Keratinocyte (primary cell): Measurements from ENCODE around the gene OTX2. TPM values are rescaled to one million over a fixed set of nuclear protein-coding genes. Genes with fewer than 3 reads are reported as not detected.

Source experiments
- DNase-seq: peaks from one replicate; pipeline ENCODE4 v3.0.0-alpha.2; 2011; ENCODE audit warnings: low read depth, missing footprints, low spot score
- FAIRE-seq: peaks from 2 replicates; lab custom pipeline; 2011; peaks lifted over from hg19 to GRCh38; lab: Jason Lieb, UNC
- H2AFZ ChIP-seq: 2 replicates; pipeline ENCODE4 v1.6.0; 2012; ENCODE audit warnings: low read length, control low read depth, inconsistent platforms; ENCODE audit not compliant: control insufficient read depth
- H3K27ac ChIP-seq: 2 replicates; pipeline ENCODE4 v1.5.1; 2011; ENCODE audit warnings: low read length; ENCODE audit not compliant: control insufficient read depth, insufficient read depth
- H3K27me3 ChIP-seq: 3 replicates; pipeline ENCODE4 v1.6.0; 2011; ENCODE audit warnings: low read length; ENCODE audit not compliant: control insufficient read depth, insufficient read depth; ENCODE audit errors: extremely low read depth
- H3K36me3 ChIP-seq, 2 experiments: 2 replicates in 1 of 2; 3 replicates in 1 of 2; pipeline ENCODE4 v1.5.1; 2011; ENCODE audit warnings: low read length in 2 of 2, mild to moderate bottlenecking in 1 of 2; ENCODE audit not compliant: control insufficient read depth in 2 of 2, insufficient read depth in 2 of 2; ENCODE audit errors: extremely low read depth in 1 of 2
- H3K4me1 ChIP-seq: 3 replicates; pipeline ENCODE4 v1.5.1; 2011; ENCODE audit warnings: low read length; ENCODE audit not compliant: control insufficient read depth, insufficient read depth; ENCODE audit errors: extremely low read depth
- H3K4me2 ChIP-seq: 3 replicates; pipeline ENCODE4 v1.6.0; 2011; ENCODE audit warnings: low read depth, low read length; ENCODE audit not compliant: control insufficient read depth, insufficient read depth; ENCODE audit errors: extremely low read depth
- H3K4me3 ChIP-seq, 3 experiments: fragments of 200-600 bp in 1 of 3; sonication (generic) in 1 of 3; 2 replicates in 2 of 3; 3 replicates in 1 of 3; pipeline ENCODE4 v1.5.1; 2011 to 2016; ENCODE audit warnings: low read length in 3 of 3, mild to moderate bottlenecking in 3 of 3, control low read depth in 2 of 3, inconsistent platforms in 1 of 3, low read depth in 1 of 3, mixed read lengths in 1 of 3, mixed run types in 1 of 3, moderate library complexity in 1 of 3; ENCODE audit not compliant: control insufficient read depth in 2 of 3, insufficient read depth in 2 of 3; ENCODE audit errors: extremely low read depth in 1 of 3
- H3K79me2 ChIP-seq: 2 replicates; pipeline ENCODE4 v1.6.0; 2012; ENCODE audit warnings: low read length; ENCODE audit not compliant: control insufficient read depth, insufficient read depth
- H3K9ac ChIP-seq: 3 replicates; pipeline ENCODE4 v1.6.0; 2011; ENCODE audit warnings: low read length; ENCODE audit not compliant: control insufficient read depth, insufficient read depth; ENCODE audit errors: extremely low read depth
- H3K9me1 ChIP-seq: 3 replicates; pipeline ENCODE4 v1.6.0; 2011; ENCODE audit warnings: low read length; ENCODE audit not compliant: control insufficient read depth, insufficient read depth; ENCODE audit errors: extremely low read depth
- H3K9me3 ChIP-seq: 2 replicates; pipeline ENCODE4 v1.5.1; 2012; ENCODE audit warnings: low read depth, low read length; ENCODE audit not compliant: control insufficient read depth
- H4K20me1 ChIP-seq: 3 replicates; pipeline ENCODE4 v1.6.0; 2011; ENCODE audit warnings: low read length; ENCODE audit not compliant: control insufficient read depth, insufficient read depth; ENCODE audit errors: extremely low read depth
- EZH2 ChIP-seq: IDR thresholded peaks from one replicate; pipeline ENCODE4 v1.6.1; 2012; ENCODE audit warnings: inconsistent platforms, mild to moderate bottlenecking, low read length, moderate library complexity
- dilution Hi-C: fragments of 300-500 bp; cut with MboI; formaldehyde crosslinking; loops from one replicate; pipeline ENCODE4 v1.7.0; 2020; ENCODE audit warnings: low sequenced_read_pairs; ENCODE audit not compliant: extremely low pct_ligation_motif_present
- polyA plus RNA-seq, 5 experiments: library from polyadenylated mRNA; depleted of rRNA in 3 of 5; stranded (reverse) in 3 of 5; stranded (forward) in 1 of 5; unstranded in 1 of 5; fragments of >200 nt; gene quantifications; 1 replicate in 1 of 5; 2 replicates in 3 of 5; 3 replicates in 1 of 5; pipeline versions ENCODE4 v1.2.1 to v1.2.3, GENCODE V29; 2011 to 2012; ENCODE audit warnings: missing spikeins in 2 of 5, low read depth in 1 of 5, low replicate concordance in 1 of 5
- TF ChIP-seq, protein P1 (sequence below), 3 experiments: IDR thresholded peaks in 1 of 3; conservative IDR thresholded peaks in 1 of 3; optimal IDR thresholded peaks in 1 of 3; 2 replicates in 2 of 3; 3 replicates in 1 of 3; pipeline versions ENCODE3 to v1.5.1; 2011; ENCODE audit warnings: low read length in 3 of 3, mild to moderate bottlenecking in 3 of 3, moderate library complexity in 2 of 3, control low read depth in 1 of 3, inconsistent platforms in 1 of 3; ENCODE audit not compliant: insufficient read depth in 2 of 3; ENCODE audit errors: extremely low read depth in 1 of 3

Gene OTX2
- polyA plus RNA-seq, 1 donor (not counting 4 experiments of a cell fraction or from before 2014, with no cell fraction given), result not detected

GRCh38 chr14:56754921-56755320 lies 55.4 kb downstream of the OTX2 start:
- Histone ChIP-seq H3K4me3 (no peak overlapping the region), H3K36me3 (no peaks in the 10 kb centered on the region), H3K9ac (no peak overlapping the region), H3K9me1 (no peaks in the 10 kb centered on the region), H3K27me3 (no peaks in the 10 kb centered on the region), H3K4me1 (no peaks in the 10 kb centered on the region), H3K27ac (no peak overlapping the region), H4K20me1 (no peaks in the 10 kb centered on the region), H2AFZ (no peak overlapping the region), H3K4me2 (no peak overlapping the region), H3K79me2 (no peaks in the 10 kb centered on the region), H3K9me3 (no peaks in the 10 kb centered on the region)
- dilution Hi-C loops, result no loop called here
- no peak for TF ChIP-seq EZH2
- TF ChIP-seq, protein P1, sequence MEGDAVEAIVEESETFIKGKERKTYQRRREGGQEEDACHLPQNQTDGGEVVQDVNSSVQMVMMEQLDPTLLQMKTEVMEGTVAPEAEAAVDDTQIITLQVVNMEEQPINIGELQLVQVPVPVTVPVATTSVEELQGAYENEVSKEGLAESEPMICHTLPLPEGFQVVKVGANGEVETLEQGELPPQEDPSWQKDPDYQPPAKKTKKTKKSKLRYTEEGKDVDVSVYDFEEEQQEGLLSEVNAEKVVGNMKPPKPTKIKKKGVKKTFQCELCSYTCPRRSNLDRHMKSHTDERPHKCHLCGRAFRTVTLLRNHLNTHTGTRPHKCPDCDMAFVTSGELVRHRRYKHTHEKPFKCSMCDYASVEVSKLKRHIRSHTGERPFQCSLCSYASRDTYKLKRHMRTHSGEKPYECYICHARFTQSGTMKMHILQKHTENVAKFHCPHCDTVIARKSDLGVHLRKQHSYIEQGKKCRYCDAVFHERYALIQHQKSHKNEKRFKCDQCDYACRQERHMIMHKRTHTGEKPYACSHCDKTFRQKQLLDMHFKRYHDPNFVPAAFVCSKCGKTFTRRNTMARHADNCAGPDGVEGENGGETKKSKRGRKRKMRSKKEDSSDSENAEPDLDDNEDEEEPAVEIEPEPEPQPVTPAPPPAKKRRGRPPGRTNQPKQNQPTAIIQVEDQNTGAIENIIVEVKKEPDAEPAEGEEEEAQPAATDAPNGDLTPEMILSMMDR (optimal IDR thresholded peaks at IDR 0.05 in 1 of 3, IDR thresholded peaks at IDR 0.05 in 1 of 3, conservative IDR thresholded peaks at IDR 0.05 in 1 of 3; ENCODE audit: extremely low read depth in 1 of 3, insufficient read depth in 2 of 3, low read length in 3 of 3), result no peak
- no peak for FAIRE-seq
- DNase-seq, result no peak

DNA sequence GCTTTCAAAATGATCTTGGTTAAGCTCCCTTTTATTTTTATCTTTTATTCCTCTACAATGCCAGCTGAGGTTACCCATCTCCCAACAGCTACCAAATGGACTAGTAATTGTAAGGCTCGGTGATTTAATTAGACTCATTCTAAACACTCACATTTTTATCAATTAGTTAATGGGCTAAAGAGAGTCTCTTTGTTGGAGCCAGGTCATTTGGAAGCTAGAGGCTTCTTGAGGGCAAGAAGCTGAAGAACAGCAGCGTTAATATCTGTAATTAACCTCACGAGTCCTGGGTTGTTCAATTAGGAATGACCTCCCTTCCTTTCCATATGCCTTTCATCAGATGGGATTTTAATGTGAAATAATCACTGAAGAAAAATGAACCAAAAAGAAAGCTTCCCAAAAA lies 56.9 kb downstream of the OTX2 start:
- no peak for TF ChIP-seq EZH2
- TF ChIP-seq, protein P1 (optimal IDR thresholded peaks at IDR 0.05 in 1 of 3, IDR thresholded peaks at IDR 0.05 in 1 of 3, conservative IDR thresholded peaks at IDR 0.05 in 1 of 3; ENCODE audit: extremely low read depth in 1 of 3, insufficient read depth in 2 of 3, low read length in 3 of 3), result no peak
- no peak for FAIRE-seq
- Histone ChIP-seq H3K4me3 (no peak overlapping the region), H2AFZ (no peak overlapping the region), H3K9me1 (no peaks in the 10 kb centered on the region), H3K4me2 (no peak overlapping the region), H3K27ac (no peak overlapping the region), H4K20me1 (no peaks in the 10 kb centered on the region), H3K27me3 (no peaks in the 10 kb centered on the region), H3K9ac (no peak overlapping the region), H3K9me3 (no peaks in the 10 kb centered on the region), H3K36me3 (no peaks in the 10 kb centered on the region), H3K4me1 (no peaks in the 10 kb centered on the region), H3K79me2 (no peaks in the 10 kb centered on the region)
- dilution Hi-C loops, result no loop called here
- DNase-seq, result no peak
